IPS DF 4.7 (cell line): Measurements from ENCODE around the gene PPP2R5C.

Experiments used
- DNase-seq: peaks from one replicate; pipeline ENCODE4 v3.0.0-alpha.2; 2013; ENCODE audit warnings: low spot score; ENCODE audit errors: extremely low read depth

PPP2R5C gene

DNA sequence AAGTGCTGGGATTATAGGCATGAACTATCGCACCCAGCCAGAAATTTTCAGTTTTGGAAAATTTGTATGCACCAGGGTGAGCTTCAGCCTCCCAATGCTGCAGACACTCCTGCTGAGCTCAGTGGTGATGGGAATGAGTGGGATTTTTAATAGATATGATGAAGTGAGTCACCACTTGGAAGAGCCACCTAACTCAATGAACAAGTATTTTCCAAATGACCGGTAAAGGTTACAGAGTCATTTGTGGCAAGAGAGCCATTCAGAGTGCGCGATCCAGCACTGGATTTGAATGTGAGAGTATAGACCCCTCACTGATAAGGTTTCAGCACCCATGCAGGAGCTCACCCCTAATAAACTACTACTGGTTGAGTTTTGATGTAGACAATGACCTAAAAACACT lies 100.7 kb downstream of the PPP2R5C start:
- no peak for DNase-seq

DNA sequence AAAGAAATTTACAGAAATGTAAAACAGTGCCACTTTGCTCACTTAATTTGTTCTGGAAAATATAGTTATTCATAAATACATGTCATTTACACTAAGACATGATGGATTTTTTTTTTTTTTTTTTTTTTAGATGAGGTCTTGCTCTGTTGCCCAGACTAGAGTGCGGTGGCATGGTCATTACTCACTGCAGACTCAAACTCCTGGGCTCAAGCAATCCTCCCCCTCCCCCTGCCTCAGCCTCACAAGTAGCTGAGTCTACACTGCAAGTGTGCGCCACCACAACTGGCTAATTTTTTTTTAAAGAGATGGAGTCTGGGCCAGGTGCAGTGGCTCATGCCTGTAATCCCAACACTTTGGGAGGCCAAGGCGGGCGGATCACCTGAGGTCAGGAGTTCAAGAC lies 101.2 kb downstream of the PPP2R5C start:
- no peak for DNase-seq

DNA sequence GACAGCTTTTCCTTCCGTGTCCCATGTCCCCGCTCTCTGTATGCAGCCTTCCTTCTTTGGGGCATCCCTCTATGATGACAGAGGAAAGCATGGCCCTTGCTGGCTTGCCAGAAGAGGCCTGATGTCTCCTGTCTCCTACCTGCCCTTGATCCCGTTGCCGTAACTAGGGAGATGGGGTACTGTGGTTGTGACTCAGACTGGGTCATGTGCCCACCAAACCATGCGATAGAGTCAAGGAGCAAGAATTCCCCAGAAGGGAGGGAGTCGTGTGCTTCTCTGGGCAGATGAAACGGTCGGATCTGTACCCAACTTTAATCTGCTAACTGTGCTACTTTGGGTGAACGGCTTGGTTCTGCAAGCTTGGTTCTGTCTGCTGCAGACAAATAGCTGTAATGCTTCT lies 103.8 kb downstream of the PPP2R5C start:
- no peak for DNase-seq

DNA sequence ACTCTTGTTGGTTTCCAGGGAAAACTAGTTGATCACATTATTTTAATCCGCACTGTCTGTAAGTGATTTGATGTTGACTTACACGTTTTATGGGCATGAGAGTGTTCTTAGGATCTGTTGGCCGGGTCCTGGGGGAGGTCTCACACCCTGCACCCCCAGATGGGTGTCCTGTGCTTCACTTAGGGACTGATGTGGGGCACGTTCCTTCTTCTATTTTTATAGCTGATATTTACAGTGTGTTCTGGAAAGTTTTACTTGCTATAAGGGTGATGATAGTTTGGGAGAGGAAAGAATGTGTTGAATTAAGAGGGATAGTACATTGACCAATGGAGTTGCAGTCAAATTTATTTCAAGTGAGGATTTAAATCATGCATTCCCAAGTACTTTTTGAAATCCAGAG lies 106.3 kb downstream of the PPP2R5C start:
- DNase-seq: no peak

DNA sequence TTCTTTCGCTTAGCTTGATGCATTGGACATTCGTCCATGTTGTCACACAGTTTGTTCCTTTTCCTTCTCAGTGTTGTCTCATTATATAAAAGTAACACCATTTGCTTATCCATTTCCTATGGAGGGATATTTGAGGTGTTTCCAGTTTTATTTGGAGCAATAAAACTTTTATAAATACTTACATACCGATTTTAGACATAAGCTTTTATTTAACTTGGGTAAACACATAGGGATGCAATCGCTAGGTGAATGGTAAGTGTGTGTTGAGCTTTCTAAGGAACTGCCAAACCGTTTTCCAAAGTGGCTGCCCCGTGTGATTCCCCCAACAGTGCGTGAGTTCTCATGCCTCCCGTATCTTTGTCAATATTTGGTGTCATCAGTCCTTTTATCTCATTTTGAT lies 107.7 kb downstream of the PPP2R5C start:
- DNase-seq: no peak

DNA sequence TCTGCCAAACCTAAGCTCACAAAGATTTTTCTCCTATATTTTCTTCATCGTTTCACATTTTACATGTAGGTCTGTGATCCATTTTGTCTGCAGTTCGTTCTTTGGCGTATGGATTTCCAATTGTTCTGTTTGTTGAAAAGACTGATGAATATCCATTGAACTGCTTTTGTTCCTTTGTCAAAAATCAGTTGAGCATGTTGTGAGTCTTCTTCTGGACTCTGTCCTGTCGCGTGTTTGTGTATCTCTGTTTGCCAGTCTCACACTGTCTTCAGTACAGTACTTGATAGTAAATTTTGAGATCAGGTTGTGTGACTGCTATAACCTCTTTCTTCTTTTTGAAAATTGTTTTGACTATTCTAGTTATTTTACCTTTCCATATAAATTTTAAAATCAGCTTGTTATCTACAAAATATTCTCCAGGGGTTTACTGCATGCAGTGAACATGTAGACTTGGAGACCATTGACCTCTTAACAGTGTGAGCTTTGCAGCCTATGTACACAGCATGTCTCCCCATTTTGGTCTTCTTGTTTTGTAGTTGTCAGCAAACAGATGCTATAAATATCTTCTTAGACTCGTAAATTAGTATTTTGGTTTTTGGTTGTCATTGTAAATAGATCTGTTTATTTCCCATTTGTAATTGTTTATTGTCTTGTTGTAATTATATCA lies 108.9 kb downstream of the PPP2R5C start:
- DNase-seq: no peak

DNA sequence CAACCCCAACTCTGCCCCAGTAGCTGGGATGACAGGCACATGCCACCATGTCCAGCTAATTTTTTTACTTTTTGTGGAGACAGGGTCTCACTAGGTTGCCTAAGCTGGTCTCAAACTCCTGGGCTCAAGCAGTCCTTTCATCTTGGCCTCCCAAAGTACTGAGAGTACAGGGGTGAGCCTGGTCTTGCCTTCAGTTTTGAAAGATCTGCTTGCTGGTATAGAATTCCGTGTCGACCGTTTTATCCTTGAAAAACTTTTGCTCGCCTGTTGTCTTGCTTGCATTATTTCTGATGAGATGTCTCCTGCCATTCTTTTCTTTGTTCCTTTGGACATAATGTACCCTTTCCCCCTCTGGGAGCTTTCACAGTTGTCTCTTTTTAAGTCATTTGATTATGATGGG lies 110.8 kb downstream of the PPP2R5C start:
- no peak for DNase-seq

DNA sequence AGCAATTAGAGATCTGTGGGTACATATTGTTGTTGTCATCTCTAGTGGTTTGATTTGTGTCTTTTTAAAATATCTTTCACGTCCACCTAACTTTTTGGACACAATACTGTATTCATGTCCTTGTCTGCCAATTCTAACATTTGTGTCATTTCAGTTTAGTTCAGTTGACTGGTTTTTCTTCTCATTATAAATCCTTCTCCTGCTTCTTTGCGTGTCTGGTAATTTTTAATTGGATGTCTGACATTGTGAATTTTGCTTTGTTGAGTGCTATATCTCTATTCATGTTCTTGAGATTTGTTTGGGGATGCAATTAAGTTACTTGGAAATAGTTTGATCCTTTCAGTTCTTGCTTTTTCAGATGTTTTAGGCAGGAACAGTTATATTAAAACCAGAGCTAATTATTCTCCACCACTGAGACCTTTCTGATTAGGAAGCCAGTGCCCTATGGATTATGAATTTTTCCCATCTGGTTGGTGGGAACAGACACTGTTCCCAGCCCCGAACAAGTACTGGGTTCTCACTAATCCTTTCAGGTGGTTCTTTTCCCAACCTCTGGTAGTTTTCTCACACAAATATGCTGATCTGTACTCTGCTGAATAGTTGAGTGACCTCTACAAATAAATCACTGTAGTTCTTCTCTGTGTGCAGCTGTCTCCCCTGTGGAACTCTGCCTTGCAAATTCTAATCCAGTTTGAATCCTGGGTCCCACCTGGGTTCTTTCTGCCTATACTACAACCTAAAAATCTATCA lies 111.7 kb downstream of the PPP2R5C start:
- DNase-seq: no peak

DNA sequence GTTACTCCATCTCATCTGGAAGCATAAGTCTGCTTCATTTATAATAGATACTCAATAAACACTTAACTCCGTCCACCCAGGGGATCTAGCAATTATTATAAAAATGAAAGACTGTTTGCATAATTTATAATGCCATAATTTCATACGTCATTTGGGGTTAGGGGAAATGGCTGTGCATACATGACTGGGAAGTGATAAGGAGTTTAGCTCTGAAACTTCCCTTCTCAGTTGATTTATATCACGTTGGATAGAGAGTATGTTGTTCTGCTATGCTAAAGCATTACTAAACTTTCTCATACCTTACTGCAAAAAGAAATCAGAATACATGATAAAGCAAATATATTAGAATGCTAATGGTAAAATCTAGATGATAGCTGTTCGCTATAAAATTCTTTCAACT lies 112.5 kb downstream of the PPP2R5C start:
- no peak for DNase-seq

DNA sequence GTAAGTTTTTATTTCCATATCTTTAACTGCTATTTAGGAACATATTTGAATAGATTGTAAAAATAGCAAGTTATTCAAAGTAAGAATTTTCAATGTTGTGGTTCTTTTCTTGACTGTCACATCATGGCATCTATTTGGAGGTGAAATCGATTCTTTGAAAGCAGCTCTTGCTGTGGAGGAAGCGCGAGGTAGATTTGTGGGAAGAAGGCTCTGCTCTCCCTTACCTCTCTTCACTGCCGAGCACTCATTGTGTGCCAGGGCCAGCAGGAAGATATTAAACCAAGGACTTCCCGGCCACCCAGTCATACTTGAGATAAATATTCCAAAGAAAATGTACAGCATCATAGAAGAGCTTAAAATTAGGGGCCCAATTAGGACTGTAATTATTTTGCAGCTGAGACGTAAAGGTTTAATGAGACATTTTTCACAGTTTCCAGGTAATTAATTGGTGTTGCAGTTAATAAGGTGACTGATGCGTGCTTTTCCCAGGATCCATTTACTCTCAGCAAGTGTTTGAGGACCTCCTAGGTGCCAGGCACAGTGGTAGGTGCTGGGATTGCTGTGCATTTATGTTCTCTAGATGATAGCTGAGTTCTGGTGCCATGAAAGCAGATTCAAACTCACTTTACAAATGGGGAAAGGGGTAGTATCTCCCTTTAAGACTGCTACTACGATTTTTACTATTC lies 113.7 kb downstream of the PPP2R5C start:
- no peak for DNase-seq

DNA sequence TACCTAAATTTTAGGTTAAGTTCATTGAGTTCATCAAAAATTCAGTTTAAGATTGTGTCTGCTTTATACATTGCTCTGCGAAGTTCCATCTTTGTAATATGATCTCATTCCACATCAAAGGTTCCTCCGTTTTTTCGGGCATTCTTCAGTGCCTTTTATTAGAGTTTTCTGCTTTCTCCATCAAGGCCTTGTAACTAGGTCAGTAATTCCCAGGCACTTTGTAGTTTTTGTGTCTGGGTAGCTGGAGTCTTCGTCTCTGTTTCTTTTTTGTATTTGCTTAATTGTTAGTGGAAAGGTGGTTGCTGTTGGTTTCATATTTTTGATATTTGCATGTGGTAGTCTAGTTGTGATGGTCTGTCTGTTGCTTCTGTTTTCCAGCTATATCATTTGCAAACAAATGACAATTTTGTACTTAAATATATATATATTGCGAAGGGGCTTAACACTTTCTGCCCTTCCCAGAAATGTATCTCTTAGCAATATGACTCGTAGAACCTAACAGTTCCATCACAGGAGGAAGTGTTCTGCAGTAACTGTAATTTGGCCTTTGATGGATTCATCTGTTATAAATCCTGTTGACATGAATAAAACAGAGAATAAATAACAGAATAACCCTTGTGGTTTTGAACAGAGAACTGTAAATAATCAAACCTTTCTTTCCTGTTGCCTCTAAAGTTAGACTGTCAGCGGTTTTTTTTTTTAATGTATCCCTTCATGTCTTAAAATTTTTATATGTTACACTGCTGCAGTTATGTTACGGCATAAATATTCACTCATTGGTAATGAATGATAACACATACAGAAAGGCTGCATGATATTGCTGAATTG lies 114.4 kb downstream of the PPP2R5C start:
- no peak for DNase-seq

DNA sequence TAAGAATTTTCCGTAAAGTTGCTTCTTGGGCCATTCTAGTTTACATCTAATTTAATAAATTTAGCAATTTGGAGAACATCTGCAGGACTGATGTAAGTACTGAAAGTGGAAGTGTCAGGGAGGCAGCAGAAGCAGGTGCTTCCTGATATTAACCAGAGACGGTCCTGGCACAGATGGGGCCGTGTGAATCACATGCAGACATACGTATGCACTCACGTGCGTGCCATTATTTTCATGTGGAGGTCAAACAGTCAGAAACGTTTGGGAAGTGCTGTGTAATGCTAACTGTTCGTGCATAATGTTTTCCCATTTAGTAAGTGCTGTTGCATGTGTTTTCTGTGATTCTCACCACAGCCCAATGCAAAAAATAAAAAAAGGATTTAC lies 115.0 kb downstream of the PPP2R5C start:
- DNase-seq: no peak

DNA sequence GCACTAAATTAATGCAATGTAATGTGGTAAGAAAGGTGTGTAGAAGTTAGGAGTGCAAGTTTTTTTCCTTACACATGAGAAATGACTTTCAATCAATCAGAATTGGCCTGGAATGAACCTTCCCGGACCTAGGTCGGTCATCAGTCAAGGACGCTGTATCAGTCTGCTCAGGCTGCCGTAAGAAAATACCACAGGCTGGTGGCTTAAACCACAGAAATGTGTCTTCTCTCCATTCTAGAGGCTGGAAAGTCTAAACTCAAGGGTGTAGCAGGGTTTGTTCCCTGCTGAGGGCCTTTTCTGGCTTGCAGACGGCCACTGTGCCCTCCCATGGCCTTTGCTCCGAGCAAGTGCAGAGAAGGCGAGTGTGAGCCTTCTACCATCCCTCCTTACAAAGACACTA lies 116.3 kb downstream of the PPP2R5C start:
- no peak for DNase-seq

DNA sequence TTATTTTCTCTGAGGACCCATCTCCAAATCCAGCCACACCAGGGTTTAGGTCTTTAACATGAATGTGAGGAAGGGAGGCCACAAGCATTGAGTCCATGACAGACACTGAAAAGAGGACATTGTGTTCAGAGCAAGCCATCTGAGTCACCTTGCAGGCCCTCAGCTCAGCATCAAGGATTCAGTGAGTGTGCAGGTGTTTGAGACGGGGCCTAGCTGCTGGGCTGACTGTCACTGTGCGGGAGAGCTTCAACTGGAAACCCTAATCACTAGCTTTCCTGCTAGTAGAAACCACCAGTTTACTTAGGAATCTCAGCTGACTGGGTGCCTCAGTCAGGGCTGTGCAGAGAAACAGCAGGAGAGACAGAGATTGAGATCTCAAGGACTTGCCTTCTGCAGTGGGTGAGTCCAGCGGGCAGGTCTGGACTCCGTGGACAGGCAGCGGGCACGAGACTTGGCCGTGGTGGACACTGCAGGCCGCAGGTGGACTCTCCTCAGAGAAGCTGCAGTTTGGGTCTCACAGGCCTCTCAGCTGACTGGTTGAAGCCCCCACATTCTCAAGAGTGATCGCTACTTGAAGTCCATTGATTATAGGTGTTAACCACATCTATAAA lies 116.8 kb downstream of the PPP2R5C start:
- no peak for DNase-seq

DNA sequence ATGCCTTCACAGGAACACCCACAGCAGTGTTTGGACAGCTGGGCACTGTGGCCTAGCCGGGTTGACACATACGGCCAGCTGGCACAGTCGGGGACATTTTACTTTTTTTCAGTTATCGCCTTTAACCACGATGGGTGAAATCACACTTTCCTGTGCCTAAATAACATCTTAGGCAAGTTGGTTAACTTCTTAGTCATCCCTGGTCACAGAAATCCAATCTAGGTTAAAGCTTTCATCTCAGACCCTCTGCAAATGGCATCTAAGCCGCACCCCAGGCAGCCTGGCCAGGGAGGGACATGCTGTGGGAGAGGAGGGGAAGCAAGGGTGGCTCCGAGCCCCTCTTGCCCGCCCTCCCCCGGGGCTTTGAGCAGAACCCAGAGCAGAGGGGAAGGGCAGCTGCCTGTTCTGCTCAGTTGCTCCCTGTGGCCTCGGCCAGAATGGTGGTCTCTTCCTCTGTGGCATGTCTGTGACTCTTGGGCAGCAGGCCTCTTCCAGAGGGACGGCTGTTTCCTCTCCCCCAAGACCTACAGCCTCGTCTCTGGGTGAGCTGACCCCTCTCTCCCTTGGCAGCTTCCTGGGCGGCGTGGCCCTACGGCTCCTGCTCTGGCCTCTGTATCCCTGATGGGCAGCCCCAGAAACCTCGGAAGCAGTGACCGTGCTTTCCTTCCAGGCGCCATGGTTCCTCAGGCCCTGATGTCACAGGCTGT lies 117.5 kb downstream of the PPP2R5C start:
- DNase-seq: no peak

DNA sequence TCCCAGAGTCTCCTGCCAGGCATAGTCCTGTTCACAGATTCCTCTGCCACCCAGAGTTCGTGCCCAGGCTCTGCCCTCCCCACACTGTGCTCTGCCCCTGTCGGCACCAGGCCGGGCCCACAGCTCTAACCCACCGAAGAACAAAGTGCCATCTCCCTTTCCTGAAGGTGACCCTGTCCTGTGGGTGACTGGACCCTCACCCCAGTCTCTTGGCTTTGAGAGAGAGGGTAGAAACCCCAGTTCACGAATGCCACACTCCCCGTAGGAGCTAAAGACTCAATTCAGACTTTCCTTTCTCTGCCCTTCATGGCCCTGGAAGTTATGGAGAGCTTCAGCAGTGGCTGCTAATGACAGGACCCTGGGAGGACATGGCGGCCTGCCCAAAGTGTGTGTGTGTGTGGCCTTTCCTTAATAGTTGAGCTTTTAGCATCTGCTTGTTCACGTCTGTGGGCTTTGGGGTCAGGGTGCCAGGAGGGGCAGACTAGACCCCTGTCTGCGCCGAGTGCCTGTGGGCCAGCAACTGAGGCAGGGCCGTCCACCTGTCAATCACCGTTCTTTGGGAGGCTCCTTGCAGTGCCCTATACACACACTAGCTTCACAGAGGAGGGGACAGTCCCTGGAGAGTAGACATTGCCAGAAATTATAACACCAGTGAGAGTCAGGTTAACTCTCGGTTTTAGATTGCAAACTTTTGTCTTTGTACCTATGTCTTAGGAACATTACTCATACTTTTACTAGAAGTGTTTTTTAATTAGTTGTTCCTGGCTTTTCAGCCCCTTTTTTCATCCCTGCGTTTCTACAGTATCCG lies 118.2 kb downstream of the PPP2R5C start:
- no peak for DNase-seq

DNA sequence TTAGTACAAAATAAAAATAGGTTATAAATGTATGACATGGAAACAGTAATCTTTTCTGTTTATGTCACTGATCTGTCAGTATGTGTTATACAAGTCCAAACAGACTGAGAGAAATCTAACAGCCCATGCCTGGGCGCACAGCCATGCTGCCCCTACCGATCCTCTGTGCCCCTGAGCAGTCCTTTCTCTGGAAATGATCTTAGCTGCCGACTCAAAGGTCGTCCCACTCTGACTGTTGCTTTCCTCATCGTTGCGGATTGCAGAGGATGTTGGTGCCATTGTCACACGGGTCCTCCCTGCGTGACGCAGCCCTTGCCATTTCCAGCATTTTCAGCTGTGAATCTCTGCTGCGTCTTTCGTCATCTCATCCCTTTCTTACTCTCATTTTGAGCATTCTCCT lies 119.9 kb downstream of the PPP2R5C start:
- DNase-seq: no peak

DNA sequence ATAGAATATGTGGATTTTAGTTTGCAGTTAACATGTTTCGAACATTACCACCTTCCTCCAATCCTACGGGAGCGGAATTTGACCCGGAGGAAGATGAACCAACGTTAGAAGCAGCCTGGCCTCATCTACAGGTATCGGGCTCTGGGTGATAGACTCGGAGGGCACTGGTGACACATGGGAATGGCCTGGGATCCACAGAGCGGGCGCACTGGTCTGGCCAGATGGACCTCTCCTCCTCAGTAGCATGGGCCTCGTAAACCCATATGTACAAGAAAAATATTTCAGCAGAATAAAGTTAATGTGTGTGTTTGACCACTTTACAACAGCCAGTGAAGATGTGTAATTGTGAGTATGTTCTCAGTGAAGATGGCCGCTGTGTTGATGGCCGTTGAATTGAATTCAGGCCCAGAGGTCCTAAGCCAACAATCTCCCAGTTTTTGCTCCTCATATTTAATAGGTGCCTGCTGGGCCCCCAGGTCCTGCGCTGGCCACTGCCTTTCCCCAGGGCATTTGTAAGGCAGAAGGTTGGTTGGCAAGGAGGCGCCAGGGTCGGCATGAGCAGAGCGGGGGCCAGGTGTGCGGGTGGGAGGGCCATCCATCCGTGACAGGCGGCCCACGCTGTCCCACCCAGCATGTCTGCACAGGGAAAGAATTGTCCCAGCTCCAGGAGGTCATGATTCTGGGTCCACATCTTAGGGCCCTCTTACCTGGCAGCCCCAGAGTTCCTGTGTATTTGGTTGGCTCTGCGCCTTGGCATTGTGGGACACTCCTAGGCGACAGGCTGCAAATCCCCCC lies 120.8 kb downstream of the PPP2R5C start:
- no peak for DNase-seq
